GM10248 (cell line): ENCODE measurements around the gene IFITM1.

Source experiments
- CTCF ChIA-PET: fragments of 300-600 bp; sonication (Branson Sonifier 250); formaldehyde crosslinking; extraction: SDS; loops from one replicate; lab custom pipeline; 2021; ENCODE audit warnings: antibody characterized with exemption; lab: Yijun Ruan, JAX
- POLR2A ChIA-PET: fragments of 350-650 bp; sonication (Branson Sonifier 250); formaldehyde crosslinking; extraction: SDS; loops from one replicate; lab custom pipeline; 2020; ENCODE audit warnings: antibody characterized with exemption; lab: Yijun Ruan, JAX
- DNase-seq: peaks from one replicate; pipeline ENCODE4 v3.0.0; 2012; ENCODE audit errors: extremely low spot score
- CTCF ChIP-seq: IDR thresholded peaks from 2 replicates; pipeline ENCODE4 v1.5.1; 2012; ENCODE audit warnings: mild to moderate bottlenecking, low read depth; ENCODE audit errors: extremely low read depth, missing control alignments, control extremely low read depth

IFITM1 gene

GRCh38 chr11:298406-299065 is 15.3 kb upstream of the IFITM1 start:
- TF ChIP-seq CTCF: no peak
- POLR2A ChIA-PET: no interaction called here
- CTCF ChIA-PET: interaction anchor here (1.2 to 2.0 kb wide), 3 partner anchors 40 to 220 kb away, joined by 3 to 13 read pairs (median 3); no protein-coding TSS in a partner anchor
- no peak for DNase-seq

DNA sequence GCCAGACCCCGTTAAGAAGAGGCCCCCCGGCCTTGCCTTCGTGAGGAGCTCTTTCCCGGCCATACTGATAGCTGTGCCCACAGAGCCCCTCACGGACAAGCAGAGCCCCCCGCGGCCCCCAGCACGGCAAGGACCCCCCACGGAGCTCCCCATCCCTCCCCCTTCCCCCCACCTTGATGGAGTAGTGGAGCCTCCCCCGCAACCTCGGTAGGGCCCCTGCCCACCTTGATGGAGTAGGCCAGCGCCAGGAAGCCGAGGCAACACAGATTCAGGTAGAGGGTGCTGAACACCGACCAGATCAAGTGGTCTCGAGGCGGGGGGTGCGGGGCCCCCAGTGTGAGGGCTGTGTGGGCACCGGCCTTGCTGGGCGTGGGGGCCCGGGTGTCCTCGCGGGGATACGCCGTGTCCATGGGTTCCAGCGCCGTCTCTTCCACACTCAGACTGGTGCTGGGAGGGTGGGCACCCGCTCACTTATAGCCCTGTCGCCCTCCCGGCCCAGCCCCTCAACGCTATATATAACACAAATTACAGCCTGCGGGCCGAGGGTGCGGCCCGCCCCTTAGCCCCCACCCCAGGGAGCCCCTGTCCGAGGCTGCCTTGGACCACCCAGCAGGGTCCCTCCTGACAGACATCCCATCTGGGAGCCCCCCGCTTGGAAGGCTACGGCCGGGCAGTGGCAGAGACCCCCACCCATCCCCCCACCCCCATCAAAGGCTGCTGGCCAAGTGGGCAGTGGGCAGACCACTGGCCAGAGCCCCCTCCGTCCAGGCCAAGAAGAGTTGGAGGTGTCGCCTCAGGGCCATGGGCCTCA is 14.6 kb upstream of the IFITM1 start, which contains the start of gene IFITM5:
TSS of gene IFITM5 (minus strand) at position 446 of the 811 bp plus-strand sequence. CDS start at position 410, 36 bp downstream.
- DNase-seq: no peak
- POLR2A ChIA-PET: no interaction called here
- no peak for TF ChIP-seq CTCF
- CTCF ChIA-PET: interaction anchor here (1.2 to 2.0 kb wide), 4 partner anchors 13 to 220 kb away, joined by 3 to 13 read pairs (median 4); no protein-coding TSS in a partner anchor

DNA sequence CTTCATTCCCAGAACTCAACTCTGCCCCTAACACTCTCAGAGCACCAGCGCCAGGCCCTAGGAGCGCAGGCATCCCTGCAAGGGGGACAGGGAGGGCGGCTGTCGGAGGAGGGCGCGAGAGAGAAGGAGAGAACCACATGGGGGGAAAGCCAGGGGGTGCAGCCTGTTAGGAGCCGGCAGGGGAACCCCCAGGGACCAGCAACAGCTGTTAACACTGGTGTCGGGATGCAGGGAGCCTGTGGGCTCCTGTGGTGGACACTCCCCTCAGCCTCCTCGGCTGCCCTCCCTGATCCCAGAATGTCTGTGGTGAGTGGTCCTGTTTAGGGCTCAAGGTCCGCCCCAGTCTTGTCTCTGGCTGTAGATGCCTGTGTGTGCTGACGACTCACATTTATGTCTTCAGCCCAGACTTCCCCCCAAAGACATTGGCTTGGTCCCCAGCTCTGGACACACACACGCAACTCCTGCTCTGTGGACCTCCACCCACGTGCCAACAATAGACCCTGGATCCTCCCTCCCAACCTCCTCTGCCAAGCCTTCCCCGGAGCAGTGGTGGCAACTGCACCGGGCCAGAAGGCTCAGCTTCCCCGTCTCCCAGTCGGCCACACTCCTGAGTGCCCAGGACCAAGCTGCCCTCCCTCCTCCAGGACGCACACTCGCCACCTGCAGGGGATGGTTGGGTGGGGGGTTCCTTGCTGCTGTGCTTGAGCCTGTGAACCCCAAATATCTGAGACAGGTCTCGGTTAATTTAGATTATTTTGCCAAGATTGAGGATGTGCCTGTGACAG is 13.7 kb upstream of the IFITM1 start:
- ChIA-PET POLR2A (interaction anchor here (0.6 kb wide), 1 partner anchor 52 kb away, joined by 3 read pairs; no protein-coding TSS in a partner anchor), CTCF (interaction anchor here (1.0 to 2.9 kb wide), 3 partner anchors 10 to 49 kb away, joined by 3 to 10 read pairs (median 5); no protein-coding TSS in a partner anchor)
- TF ChIP-seq CTCF: peak; percentile 41
- DNase-seq: no peak

DNA sequence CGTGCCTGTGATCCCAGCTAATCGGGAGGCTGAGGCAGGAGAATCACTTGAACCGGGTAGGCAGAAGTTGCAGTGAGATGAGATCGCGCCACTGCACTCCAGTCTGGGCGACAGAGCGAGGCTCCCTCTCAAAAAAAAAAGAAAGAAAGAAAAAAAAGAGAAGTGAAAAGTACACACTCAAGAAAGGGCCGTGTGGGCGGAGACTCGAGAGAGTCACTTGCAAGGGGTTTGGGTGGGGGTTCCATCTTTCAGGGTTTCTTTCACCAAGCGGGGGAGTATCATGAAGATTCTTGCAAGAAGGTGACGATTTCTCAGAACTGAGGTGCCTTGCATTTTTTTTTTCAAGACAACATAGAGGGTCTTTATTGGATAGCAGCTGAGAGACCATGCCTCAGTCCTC is 10.5 kb upstream of the IFITM1 start:
- CTCF ChIA-PET: interaction anchor here (1.4 kb wide), 1 partner anchor 52 kb away, joined by 3 read pairs; no protein-coding TSS in a partner anchor
- no peak for TF ChIP-seq CTCF
- DNase-seq: no peak
- POLR2A ChIA-PET: no interaction called here

GRCh38 chr11:304061-304506 is 9.8 kb upstream of the IFITM1 start:
- TF ChIP-seq CTCF: no peak
- POLR2A ChIA-PET: no interaction called here
- no peak for DNase-seq
- CTCF ChIA-PET: interaction anchor here (0.7 to 3.7 kb wide), 6 partner anchors 12 to 212 kb away, joined by 3 to 33 read pairs (median 3); no protein-coding TSS in a partner anchor
